Parathyroid adenoma (tissue), 2 donors: ENCODE results near the gene ABHD6.

Experiments
- H2AFZ ChIP-seq: fragments of 300-600 bp; sonication (generic); one replicate; pipeline ENCODE4 v1.7.0; 2017; ENCODE audit warnings: antibody characterized with exemption, mild to moderate bottlenecking
- H3K27ac ChIP-seq: fragments of 300-600 bp; sonication (generic); one replicate; pipeline ENCODE4 v1.7.0; 2017
- H3K27me3 ChIP-seq: fragments of 300-600 bp; sonication (generic); one replicate; pipeline ENCODE4 v1.7.0; 2017; ENCODE audit warnings: low read length; ENCODE audit not compliant: control insufficient read depth, insufficient read depth
- H3K36me3 ChIP-seq: fragments of 300-600 bp; sonication (generic); one replicate; pipeline ENCODE4 v1.7.0; 2017; ENCODE audit warnings: low read length; ENCODE audit not compliant: control insufficient read depth, insufficient read depth
- H3K4me1 ChIP-seq: fragments of 300-600 bp; sonication (generic); one replicate; pipeline ENCODE4 v1.7.0; 2017; ENCODE audit warnings: control low read depth
- H3K4me2 ChIP-seq: fragments of 300-600 bp; sonication (generic); one replicate; pipeline ENCODE4 v1.7.0; 2017; ENCODE audit warnings: low read length
- H3K4me3 ChIP-seq: fragments of 300-600 bp; sonication (generic); one replicate; pipeline ENCODE4 v1.7.0; 2017; ENCODE audit warnings: low read depth, low read length
- H3K79me2 ChIP-seq: fragments of 300-600 bp; sonication (generic); one replicate; pipeline ENCODE4 v1.7.0; 2017; ENCODE audit warnings: control low read depth
- H3K9ac ChIP-seq: fragments of 300-600 bp; sonication (generic); one replicate; pipeline ENCODE4 v1.7.0; 2017; ENCODE audit warnings: mild to moderate bottlenecking
- H3K9me3 ChIP-seq: fragments of 300-600 bp; sonication (generic); one replicate; pipeline ENCODE4 v1.7.0; 2017; ENCODE audit warnings: low read length; ENCODE audit not compliant: control insufficient read depth
- TF ChIP-seq, protein P1 (sequence below): fragments of 300-600 bp; sonication (generic); IDR thresholded peaks from one replicate; pipeline ENCODE4 v1.7.0; 2017; ENCODE audit warnings: antibody characterized with exemption, mild to moderate bottlenecking
- donor health status: primary hyperparathyroidism.

Gene ABHD6

DNA sequence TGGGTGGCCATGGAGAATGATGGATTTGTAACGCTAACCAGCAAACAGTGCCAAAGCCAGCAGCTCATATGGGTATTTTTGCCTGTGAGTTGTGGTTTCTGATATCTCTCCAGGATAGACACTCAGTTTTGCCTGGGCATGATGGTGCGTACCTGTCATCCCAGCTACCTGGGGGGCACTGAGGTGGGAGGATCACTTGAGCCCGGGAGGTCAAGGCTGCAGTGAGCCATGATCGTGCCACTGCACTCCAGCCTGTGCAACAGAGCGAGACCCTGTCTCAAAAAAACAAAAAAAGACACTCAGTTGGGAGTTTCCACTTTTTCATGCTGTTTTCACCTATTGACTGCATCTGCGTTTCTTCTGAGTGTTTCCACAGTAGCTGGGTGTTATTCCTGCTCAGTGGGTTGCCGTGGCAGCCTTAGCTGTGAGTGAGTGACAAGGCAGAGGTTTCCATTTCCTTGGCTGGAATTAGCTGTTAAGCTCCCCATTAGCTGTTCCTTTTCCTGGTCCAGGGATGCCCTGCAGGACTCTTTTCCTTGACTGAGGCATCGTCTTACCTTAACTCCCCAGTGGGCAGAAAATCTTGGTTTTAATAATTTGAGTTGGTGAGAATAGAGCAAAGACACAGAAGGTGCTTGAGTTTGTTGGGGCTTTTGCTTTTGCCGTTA, 54.2 kb downstream of the ABHD6 start:
- Histone ChIP-seq H3K27ac (no peak overlapping the region), H3K4me2 (no peak overlapping the region), H3K4me1 (no peaks in the 10 kb centered on the region), H3K36me3 (no peaks in the 10 kb centered on the region), H3K9ac (no peak overlapping the region), H2AFZ (no peak overlapping the region), H3K27me3 (no peaks in the 10 kb centered on the region), H3K4me3 (no peak overlapping the region), H3K79me2 (no peaks in the 10 kb centered on the region), H3K9me3 (no peaks in the 10 kb centered on the region)
- TF ChIP-seq, protein P1, sequence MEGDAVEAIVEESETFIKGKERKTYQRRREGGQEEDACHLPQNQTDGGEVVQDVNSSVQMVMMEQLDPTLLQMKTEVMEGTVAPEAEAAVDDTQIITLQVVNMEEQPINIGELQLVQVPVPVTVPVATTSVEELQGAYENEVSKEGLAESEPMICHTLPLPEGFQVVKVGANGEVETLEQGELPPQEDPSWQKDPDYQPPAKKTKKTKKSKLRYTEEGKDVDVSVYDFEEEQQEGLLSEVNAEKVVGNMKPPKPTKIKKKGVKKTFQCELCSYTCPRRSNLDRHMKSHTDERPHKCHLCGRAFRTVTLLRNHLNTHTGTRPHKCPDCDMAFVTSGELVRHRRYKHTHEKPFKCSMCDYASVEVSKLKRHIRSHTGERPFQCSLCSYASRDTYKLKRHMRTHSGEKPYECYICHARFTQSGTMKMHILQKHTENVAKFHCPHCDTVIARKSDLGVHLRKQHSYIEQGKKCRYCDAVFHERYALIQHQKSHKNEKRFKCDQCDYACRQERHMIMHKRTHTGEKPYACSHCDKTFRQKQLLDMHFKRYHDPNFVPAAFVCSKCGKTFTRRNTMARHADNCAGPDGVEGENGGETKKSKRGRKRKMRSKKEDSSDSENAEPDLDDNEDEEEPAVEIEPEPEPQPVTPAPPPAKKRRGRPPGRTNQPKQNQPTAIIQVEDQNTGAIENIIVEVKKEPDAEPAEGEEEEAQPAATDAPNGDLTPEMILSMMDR, result no peak

DNA sequence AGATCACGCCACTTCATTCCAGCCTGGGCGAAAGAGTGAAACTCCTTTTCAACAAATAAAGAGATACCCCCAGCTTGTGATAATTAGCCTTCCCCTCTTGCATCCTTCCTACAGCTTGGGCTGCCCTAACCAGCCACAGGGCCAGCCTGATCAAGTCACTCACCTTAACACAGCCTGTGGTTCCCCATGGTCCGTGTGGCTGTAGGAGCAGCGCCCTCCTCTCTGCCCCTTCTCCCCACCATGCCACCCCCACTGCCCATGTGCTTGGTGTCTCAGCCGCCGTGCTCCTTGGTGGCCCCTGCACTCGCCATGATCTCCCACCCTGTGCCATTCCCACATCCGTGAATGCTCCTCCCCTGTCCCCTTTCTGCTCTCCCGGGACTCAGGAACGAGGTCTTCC, 55.3 kb downstream of the ABHD6 start:
- Histone ChIP-seq H3K4me3 (no peak overlapping the region), H3K4me1 (no peaks in the 10 kb centered on the region), H3K36me3 (no peaks in the 10 kb centered on the region), H3K27me3 (no peaks in the 10 kb centered on the region), H3K9me3 (no peaks in the 10 kb centered on the region), H2AFZ (no peak overlapping the region), H3K27ac (no peak overlapping the region), H3K9ac (no peak overlapping the region), H3K79me2 (no peaks in the 10 kb centered on the region), H3K4me2 (no peak overlapping the region)
- TF ChIP-seq, protein P1, result no peak

DNA sequence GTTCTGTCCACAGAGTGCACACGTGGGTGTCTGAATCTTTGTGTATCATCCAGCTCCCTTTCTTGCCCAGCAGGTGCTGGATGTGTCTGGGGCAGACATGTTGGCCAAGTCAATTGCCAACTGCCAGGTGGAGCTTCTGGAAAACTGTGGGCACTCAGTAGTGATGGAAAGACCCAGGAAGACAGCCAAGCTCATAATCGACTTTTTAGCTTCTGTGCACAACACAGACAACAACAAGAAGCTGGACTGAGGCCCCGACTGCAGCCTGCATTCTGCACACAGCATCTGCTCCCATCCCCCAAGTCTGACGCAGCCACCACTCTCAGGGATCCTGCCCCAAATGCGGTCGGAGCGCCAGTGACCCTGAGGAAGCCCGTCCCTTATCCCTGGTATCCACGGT, 55.9 kb downstream of the ABHD6 start:
- H3K27me3 ChIP-seq, result no peaks in the 10 kb centered on the region
- H3K9ac ChIP-seq, result no peak overlapping the region
- no peaks in the 10 kb centered on the region for H3K9me3 ChIP-seq
- no peaks in the 10 kb centered on the region for H3K36me3 ChIP-seq
- no peak overlapping the region for H2AFZ ChIP-seq
- H3K4me1 ChIP-seq, result no peaks in the 10 kb centered on the region
- TF ChIP-seq, protein P1, result no peak
- H3K4me2 ChIP-seq, result no peak overlapping the region
- no peaks in the 10 kb centered on the region for H3K79me2 ChIP-seq
- no peak overlapping the region for H3K27ac ChIP-seq
- H3K4me3 ChIP-seq, result no peak overlapping the region

DNA sequence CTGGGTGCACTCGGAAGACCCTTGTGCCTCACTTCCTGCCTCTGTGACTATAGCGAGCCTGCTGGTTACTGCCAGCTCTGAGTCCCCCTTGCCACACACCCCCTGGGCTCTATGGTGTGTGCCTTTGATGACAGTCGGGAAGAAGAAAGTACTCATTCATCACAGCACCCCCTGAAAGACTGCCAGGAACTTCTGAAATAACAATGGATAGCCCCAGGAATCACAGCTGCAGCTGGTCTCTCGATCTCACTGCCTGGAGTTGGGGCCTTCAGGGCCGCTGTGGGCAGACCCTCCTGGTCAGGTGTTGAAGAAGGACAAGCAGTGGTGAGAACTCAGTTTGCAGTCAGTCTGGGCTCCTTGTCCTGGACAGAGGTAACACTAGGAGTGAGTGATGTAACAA, 58.7 kb downstream of the ABHD6 start:
- H3K4me1 ChIP-seq, result peaks cover 5% of the 10 kb centered on the region
- no peaks in the 10 kb centered on the region for H3K36me3 ChIP-seq
- TF ChIP-seq, protein P1, result no peak
- no peak overlapping the region for H3K4me3 ChIP-seq
- no peaks in the 10 kb centered on the region for H3K9me3 ChIP-seq
- no peak overlapping the region for H3K9ac ChIP-seq
- no peaks in the 10 kb centered on the region for H3K79me2 ChIP-seq
- no peak overlapping the region for H3K4me2 ChIP-seq
- H3K27me3 ChIP-seq, result no peaks in the 10 kb centered on the region
- H3K27ac ChIP-seq, result no peak overlapping the region
- no peak overlapping the region for H2AFZ ChIP-seq

DNA sequence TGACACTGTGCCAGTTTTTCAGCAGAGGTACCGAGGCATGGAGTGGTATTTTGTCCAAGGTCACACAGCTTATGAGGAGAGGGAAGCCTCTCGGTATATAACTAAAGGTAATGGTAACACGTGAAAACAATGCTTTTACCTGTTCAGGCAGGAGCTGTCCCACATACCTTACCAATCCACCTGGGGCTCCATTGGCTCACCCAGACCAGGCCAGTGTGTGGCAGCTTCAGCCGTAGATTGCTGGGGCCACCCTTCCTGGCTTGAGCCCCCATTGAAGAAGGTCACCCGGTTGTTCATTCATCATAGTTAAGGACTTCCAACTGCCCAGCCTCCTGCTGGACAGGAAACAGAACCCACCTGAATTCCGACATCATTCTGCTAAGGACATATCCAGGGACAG, 59.3 kb downstream of the ABHD6 start:
- no peaks in the 10 kb centered on the region for H3K79me2 ChIP-seq
- H3K27ac ChIP-seq, result no peak overlapping the region
- TF ChIP-seq, protein P1, result no peak
- no peak overlapping the region for H3K4me3 ChIP-seq
- no peak overlapping the region for H3K9ac ChIP-seq
- no peaks in the 10 kb centered on the region for H3K36me3 ChIP-seq
- H3K4me1 ChIP-seq, result peaks cover 5% of the 10 kb centered on the region
- H3K27me3 ChIP-seq, result no peaks in the 10 kb centered on the region
- no peak overlapping the region for H3K4me2 ChIP-seq
- no peaks in the 10 kb centered on the region for H3K9me3 ChIP-seq
- H2AFZ ChIP-seq, result no peak overlapping the region
